ENCODE data around the gene XAF1. TPM values are rescaled to one million over a fixed set of nuclear protein-coding genes. Genes with fewer than 3 reads are reported as not detected.

Gene XAF1
- total and polyA plus RNA-seq, 9 of the 15 experiments (the other 6 are each of a cell fraction or from before 2014, with no cell fraction given), result 0.07 to 0.22 (median 0.11) TPM; not detected in 4

DNA sequence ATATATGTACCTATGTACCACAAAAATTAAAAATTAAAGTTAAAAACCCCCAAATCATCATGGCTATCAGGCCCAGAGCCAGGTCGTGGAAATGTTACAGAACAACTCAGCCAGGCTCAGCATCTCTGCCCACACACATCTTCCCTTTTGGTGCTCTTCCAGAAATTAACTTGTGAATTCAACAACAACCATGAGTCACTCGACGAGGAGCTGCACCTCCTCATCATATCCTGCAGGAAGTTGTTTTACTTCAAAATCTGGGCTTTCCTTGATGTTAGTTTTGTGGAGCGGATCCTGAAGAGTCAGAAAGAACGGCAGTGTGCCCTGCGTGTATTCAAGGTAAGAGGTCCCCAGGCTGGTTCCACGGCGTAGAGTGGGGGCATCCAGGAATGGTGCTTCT is 30.8 kb downstream of the XAF1 start (continued):
- TF ChIP-seq, protein P1, sequence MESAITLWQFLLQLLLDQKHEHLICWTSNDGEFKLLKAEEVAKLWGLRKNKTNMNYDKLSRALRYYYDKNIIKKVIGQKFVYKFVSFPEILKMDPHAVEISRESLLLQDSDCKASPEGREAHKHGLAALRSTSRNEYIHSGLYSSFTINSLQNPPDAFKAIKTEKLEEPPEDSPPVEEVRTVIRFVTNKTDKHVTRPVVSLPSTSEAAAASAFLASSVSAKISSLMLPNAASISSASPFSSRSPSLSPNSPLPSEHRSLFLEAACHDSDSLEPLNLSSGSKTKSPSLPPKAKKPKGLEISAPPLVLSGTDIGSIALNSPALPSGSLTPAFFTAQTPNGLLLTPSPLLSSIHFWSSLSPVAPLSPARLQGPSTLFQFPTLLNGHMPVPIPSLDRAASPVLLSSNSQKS (CRISPR knock-in tag; IDR thresholded peaks at IDR 0.05), result no peak

GRCh38 chr17:6787081-6787693 is 31.3 kb downstream of the XAF1 start:
- no peaks in the 10 kb centered on the region for H4K20me1 ChIP-seq (replicated peaks; ENCODE audit: control insufficient read depth, insufficient read depth, low read length)
- BruUV-seq (replicated peaks), result no TSS peak
- H3K27ac ChIP-seq (ENCODE audit: extremely low read depth, low read depth, low read length), result no peak overlapping the region
- no peaks in the 10 kb centered on the region; a peak in 1 of 5 replicates for H3K4me1 ChIP-seq (replicated peaks in 1 of 2; ENCODE audit: control insufficient read depth in 2 of 2, insufficient read depth in 2 of 2, low read length in 2 of 2)
- ChIA-PET CTCF (ENCODE audit: low intra/inter-chr PET ratio) (no interaction called here), POLR2A (interaction anchor here (0.7 kb wide), 1 partner anchor 24 kb away, joined by 5 read pairs; no protein-coding TSS in a partner anchor)
- H3K36me3 ChIP-seq (ENCODE audit: control insufficient read depth, insufficient read depth, low read length), result no peaks in the 10 kb centered on the region
- no peaks in the 10 kb centered on the region for H3K9me1 ChIP-seq (ENCODE audit: control insufficient read depth, insufficient read depth, low read length)
- H3K4me3 ChIP-seq, result no peak overlapping the region
- in situ Hi-C loops (cut with MboI), result no loop called here
- peaks cover 0 to 3% of the 10 kb centered on the region in 2 experiments; a peak in 2 of 5 replicates for H3K27me3 ChIP-seq (ENCODE audit: control insufficient read depth in 2 of 2, insufficient read depth in 2 of 2, low read length in 2 of 2)
- intact Hi-C loops (cut with micrococcal nuclease), result no loop called here
- no peak overlapping the region for H3K4me2 ChIP-seq (ENCODE audit: insufficient read depth, low read length)
- no peak overlapping the region for H3K9ac ChIP-seq (ENCODE audit: insufficient read depth in 1 of 2, low read depth in 2 of 2, low read length in 2 of 2)
- ATAC-seq (no peak), DNase-seq (ENCODE audit: extremely low read depth in 1 of 4, low spot score in 3 of 4) (no peak), FAIRE-seq (no peak)
- 0% methylated on average over 9 of the region's 10 CpGs for WGBS (ENCODE audit: insufficient coverage, low coverage, missing lambda C conversion rate)
- H2AFZ ChIP-seq (ENCODE audit: low read depth, low read length), result no peak overlapping the region
- H3K9me3 ChIP-seq (replicated peaks; ENCODE audit: control insufficient read depth, insufficient read depth, low read depth, low read length), result no peaks in the 10 kb centered on the region
- H3K79me2 ChIP-seq (ENCODE audit: control insufficient read depth, insufficient read depth, low read length), result no peaks in the 10 kb centered on the region
- TF ChIP-seq, protein P2, sequence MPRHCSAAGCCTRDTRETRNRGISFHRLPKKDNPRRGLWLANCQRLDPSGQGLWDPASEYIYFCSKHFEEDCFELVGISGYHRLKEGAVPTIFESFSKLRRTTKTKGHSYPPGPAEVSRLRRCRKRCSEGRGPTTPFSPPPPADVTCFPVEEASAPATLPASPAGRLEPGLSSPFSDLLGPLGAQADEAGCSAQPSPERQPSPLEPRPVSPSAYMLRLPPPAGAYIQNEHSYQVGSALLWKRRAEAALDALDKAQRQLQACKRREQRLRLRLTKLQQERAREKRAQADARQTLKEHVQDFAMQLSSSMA (CRISPR knock-in tag; IDR thresholded peaks at IDR 0.05), result no peak
- TF ChIP-seq THRAP3 (IDR thresholded peaks at IDR 0.05; ENCODE audit: borderline replicate concordance) (no peak), RAD51 (IDR thresholded peaks at IDR 0.05; ENCODE audit: borderline replicate concordance, low read depth) (no peak), ZBTB43 (CRISPR knock-in tag; IDR thresholded peaks at IDR 0.05) (no peak), IRF9 (tag; IDR thresholded peaks at IDR 0.05) (no peak), HNRNPUL1 (IDR thresholded peaks at IDR 0.05; ENCODE audit: low read length) (no peak), ZSCAN32 (CRISPR knock-in tag; IDR thresholded peaks at IDR 0.05) (no peak), E2F1 (CRISPR knock-in tag; IDR thresholded peaks at IDR 0.05) (no peak), ZNF134 (CRISPR knock-in tag; conservative IDR thresholded peaks at IDR 0.05) (no peak), ZNF644 (tag; IDR thresholded peaks at IDR 0.05; ENCODE audit: low read depth) (no peak), NR4A1 (CRISPR knock-in tag; IDR thresholded peaks at IDR 0.05) (no peak), NR4A1 (tag; IDR thresholded peaks at IDR 0.05) (no peak)
- TF ChIP-seq, protein P3, sequence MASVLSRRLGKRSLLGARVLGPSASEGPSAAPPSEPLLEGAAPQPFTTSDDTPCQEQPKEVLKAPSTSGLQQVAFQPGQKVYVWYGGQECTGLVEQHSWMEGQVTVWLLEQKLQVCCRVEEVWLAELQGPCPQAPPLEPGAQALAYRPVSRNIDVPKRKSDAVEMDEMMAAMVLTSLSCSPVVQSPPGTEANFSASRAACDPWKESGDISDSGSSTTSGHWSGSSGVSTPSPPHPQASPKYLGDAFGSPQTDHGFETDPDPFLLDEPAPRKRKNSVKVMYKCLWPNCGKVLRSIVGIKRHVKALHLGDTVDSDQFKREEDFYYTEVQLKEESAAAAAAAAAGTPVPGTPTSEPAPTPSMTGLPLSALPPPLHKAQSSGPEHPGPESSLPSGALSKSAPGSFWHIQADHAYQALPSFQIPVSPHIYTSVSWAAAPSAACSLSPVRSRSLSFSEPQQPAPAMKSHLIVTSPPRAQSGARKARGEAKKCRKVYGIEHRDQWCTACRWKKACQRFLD (CRISPR knock-in tag; IDR thresholded peaks at IDR 0.05), result no peak

Data from K562 (cell line).